Endodermal cell (in vitro differentiated cells): ENCODE results near the gene C1orf198. TPM values are rescaled to one million over a fixed set of nuclear protein-coding genes. Genes with fewer than 3 reads are reported as not detected.

Experiments used
- DNase-seq: peaks from one replicate; pipeline ENCODE4 v3.0.0-alpha.2; 2017
- H3K27ac ChIP-seq: 2 replicates; pipeline ENCODE4 v1.5.1; 2013; ENCODE audit warnings: mild to moderate bottlenecking, low read depth, low read length, moderate library complexity
- H3K27me3 ChIP-seq: 2 replicates; pipeline ENCODE4 v1.6.1; 2013; ENCODE audit warnings: mild to moderate bottlenecking, low read length, moderate library complexity; ENCODE audit not compliant: insufficient read depth, control insufficient read depth, poor library complexity, severe bottlenecking
- H3K36me3 ChIP-seq: 2 replicates; pipeline ENCODE4 v1.7.0; 2013; ENCODE audit warnings: mild to moderate bottlenecking, low read length, moderate library complexity; ENCODE audit not compliant: control insufficient read depth, insufficient read depth
- H3K4me1 ChIP-seq: one replicate; pipeline ENCODE4 v1.7.0; 2013; ENCODE audit warnings: low read length; ENCODE audit not compliant: control insufficient read depth, insufficient read depth
- H3K4me3 ChIP-seq: 2 replicates; pipeline ENCODE4 v1.5.1; 2013; ENCODE audit warnings: mild to moderate bottlenecking, low read length, moderate library complexity
- H3K9ac ChIP-seq: 2 replicates; pipeline ENCODE4 v1.6.1; 2013; ENCODE audit warnings: mild to moderate bottlenecking, low read length, moderate library complexity; ENCODE audit not compliant: poor library complexity, severe bottlenecking; ENCODE audit errors: extremely low read depth
- H3K9me3 ChIP-seq: 2 replicates; pipeline ENCODE4 v1.6.1; 2013; ENCODE audit warnings: mild to moderate bottlenecking, low read length, moderate library complexity; ENCODE audit not compliant: control insufficient read depth
- H3K27ac Mint-ChIP-seq: 2 replicates; pipeline ENCODE4 v1.8.0; 2020; ENCODE audit warnings: mixed read lengths
- H3K27me3 Mint-ChIP-seq: 2 replicates; pipeline ENCODE4 v1.8.0; 2021; ENCODE audit warnings: mild to moderate bottlenecking, mixed read lengths; ENCODE audit not compliant: insufficient read depth
- H3K36me3 Mint-ChIP-seq: 2 replicates; pipeline ENCODE4 v1.8.0; 2020; ENCODE audit warnings: low read depth, mixed read lengths
- H3K4me1 Mint-ChIP-seq: 2 replicates; pipeline ENCODE4 v1.8.0; 2020; ENCODE audit warnings: mixed read lengths
- H3K4me3 Mint-ChIP-seq: 2 replicates; pipeline ENCODE4 v1.8.0; 2020; ENCODE audit warnings: mild to moderate bottlenecking, moderate library complexity, mixed read lengths
- H3K9me3 Mint-ChIP-seq: 2 replicates; pipeline ENCODE4 v1.8.0; 2020; ENCODE audit warnings: mild to moderate bottlenecking, mixed read lengths
- WGBS, 2 experiments: methylation state at CpG; one replicate each; pipeline versions ENCODE4 v1.1.5 to v1.1.7; 2013; ENCODE audit warnings: missing lambda C conversion rate in 2 of 2, mixed read lengths in 1 of 2; ENCODE audit not compliant: insufficient coverage in 1 of 2, insufficient read length in 1 of 2; 5-methylcytosine and 5-hydroxymethylcytosine counted together
- total RNA-seq, 2 donors: library from RNA; stranded (reverse); fragmentation: NEBNext Ultra II Directional in 1 of 2; extraction: Animal tissue kit (Norgen Biotek cat#: 25700) in 1 of 2; gene quantifications; 2 replicates in 1 of 2; 3 replicates in 1 of 2; pipeline ENCODE4 v1.2.1, GENCODE V29; 2021
- TF ChIP-seq, protein P1 (sequence below): fragments of 200-600 bp; sonication (generic); conservative IDR thresholded peaks from 2 replicates; pipeline ENCODE4 v1.5.0; 2021; ENCODE audit warnings: antibody characterized with exemption, mild to moderate bottlenecking

C1orf198 gene
- total RNA-seq, 2 donors from 2014 or later, result 37.5 to 44.8 TPM

DNA sequence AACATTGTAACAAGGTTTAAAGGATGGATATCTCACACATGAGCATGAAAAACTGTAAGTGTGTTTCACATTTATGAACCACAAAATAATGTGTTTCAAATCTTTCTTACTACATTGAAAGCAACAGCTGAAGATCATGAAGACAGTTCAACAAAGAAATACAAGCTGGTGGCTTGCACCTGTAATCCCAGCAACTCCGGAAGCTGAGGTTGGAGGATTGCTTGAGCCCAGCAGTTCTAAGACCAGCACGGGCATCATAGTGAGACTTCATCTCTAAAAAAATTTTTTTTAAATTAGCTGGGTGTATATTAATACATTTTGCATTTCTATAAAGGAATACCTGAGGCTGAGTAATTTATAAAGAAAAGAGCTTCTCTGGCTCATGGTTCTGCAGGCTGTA is 27.1 kb upstream of the C1orf198 start:
- Mint-ChIP-seq H3K4me3 (no peak overlapping the region), H3K27me3 (peaks cover 10% of the 10 kb centered on the region), H3K27ac (no peak overlapping the region), H3K4me1 (peaks cover 6% of the 10 kb centered on the region), H3K9me3 (no peaks in the 10 kb centered on the region), H3K36me3 (no peaks in the 10 kb centered on the region)
- H3K4me1 ChIP-seq, result no peaks in the 10 kb centered on the region
- H3K27ac ChIP-seq, result no peak overlapping the region
- no peaks in the 10 kb centered on the region for H3K27me3 ChIP-seq
- H3K36me3 ChIP-seq, result no peaks in the 10 kb centered on the region
- no peak overlapping the region for H3K9ac ChIP-seq
- TF ChIP-seq, protein P1, sequence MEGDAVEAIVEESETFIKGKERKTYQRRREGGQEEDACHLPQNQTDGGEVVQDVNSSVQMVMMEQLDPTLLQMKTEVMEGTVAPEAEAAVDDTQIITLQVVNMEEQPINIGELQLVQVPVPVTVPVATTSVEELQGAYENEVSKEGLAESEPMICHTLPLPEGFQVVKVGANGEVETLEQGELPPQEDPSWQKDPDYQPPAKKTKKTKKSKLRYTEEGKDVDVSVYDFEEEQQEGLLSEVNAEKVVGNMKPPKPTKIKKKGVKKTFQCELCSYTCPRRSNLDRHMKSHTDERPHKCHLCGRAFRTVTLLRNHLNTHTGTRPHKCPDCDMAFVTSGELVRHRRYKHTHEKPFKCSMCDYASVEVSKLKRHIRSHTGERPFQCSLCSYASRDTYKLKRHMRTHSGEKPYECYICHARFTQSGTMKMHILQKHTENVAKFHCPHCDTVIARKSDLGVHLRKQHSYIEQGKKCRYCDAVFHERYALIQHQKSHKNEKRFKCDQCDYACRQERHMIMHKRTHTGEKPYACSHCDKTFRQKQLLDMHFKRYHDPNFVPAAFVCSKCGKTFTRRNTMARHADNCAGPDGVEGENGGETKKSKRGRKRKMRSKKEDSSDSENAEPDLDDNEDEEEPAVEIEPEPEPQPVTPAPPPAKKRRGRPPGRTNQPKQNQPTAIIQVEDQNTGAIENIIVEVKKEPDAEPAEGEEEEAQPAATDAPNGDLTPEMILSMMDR, result no peak
- WGBS, 2 experiments, result 75 to 100% methylated on average over 1 to 2 of the region's 2 CpGs
- H3K4me3 ChIP-seq, result no peak overlapping the region
- DNase-seq, result no peak
- no peaks in the 10 kb centered on the region for H3K9me3 ChIP-seq

DNA sequence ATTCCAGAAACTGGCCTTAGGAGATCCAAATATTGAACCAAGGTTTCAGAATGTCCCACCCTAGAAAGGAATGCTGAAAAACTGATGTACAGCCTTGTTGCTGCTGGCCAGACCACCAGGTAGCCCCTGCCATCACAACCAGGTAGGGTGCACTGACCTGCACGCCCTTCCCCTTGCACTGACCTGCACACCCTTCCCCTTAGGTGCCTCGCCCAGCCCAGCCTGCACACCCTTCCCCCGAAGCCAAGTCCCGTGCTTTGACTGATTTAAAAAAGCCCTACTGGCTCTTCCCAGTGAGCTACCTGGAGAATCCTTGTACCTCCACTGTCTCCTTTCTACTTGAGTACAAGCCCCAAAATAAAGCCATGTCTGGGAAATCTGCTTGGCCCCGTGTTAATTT is 26.3 kb upstream of the C1orf198 start:
- DNase-seq, result no peak
- H3K9me3 ChIP-seq, result no peaks in the 10 kb centered on the region
- Mint-ChIP-seq H3K4me1 (peaks cover 6% of the 10 kb centered on the region), H3K9me3 (no peaks in the 10 kb centered on the region), H3K36me3 (no peaks in the 10 kb centered on the region), H3K27me3 (peaks cover 10% of the 10 kb centered on the region), H3K27ac (no peak overlapping the region), H3K4me3 (no peak overlapping the region)
- no peak overlapping the region for H3K4me3 ChIP-seq
- H3K27me3 ChIP-seq, result no peaks in the 10 kb centered on the region
- H3K9ac ChIP-seq, result no peak overlapping the region
- no peaks in the 10 kb centered on the region for H3K36me3 ChIP-seq
- WGBS, 2 experiments, result 85 to 95% methylated on average over 4 to 5 of the region's 5 CpGs
- TF ChIP-seq, protein P1, result no peak
- H3K27ac ChIP-seq, result no peak overlapping the region
- H3K4me1 ChIP-seq, result no peaks in the 10 kb centered on the region

DNA sequence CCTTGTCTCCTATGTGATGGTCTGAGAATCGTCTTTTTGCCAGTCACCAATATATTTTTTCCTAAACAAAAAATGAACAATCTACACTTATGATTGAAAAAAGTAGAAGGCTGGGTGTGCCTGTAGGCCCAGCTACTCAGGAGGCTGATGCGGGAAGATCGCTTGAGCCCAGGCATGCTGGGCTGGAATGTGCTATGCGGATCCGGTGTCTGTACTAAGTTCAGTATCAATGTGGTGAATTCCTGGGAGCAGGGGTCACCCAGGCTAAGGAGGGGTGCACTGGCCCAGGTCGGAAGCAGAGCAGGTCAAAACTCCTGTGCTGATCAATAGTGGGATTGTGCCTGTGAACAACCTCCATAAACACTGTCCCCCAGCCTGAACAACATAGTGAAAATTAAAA is 25.7 kb upstream of the C1orf198 start:
- peak overlapping the region; percentile 5 for H3K27ac Mint-ChIP-seq
- H3K4me3 Mint-ChIP-seq, result no peak overlapping the region
- WGBS, 2 experiments, result 92% methylated on average over 6 of the region's 6 CpGs; no CpG with 5 or more reads in 1 of the 2 experiments

More for the DNA sequence above, 25.7 kb upstream of the C1orf198 start:
- Histone ChIP-seq H3K36me3 (no peaks in the 10 kb centered on the region), H3K9ac (no peak overlapping the region), H3K4me3 (no peak overlapping the region), H3K27ac (no peak overlapping the region), H3K27me3 (no peaks in the 10 kb centered on the region), H3K9me3 (no peaks in the 10 kb centered on the region), H3K4me1 (no peaks in the 10 kb centered on the region)
- TF ChIP-seq, protein P1, result no peak
- H3K9me3 Mint-ChIP-seq, result no peaks in the 10 kb centered on the region
- DNase-seq, result no peak
- H3K4me1 Mint-ChIP-seq, result peaks cover 6% of the 10 kb centered on the region
- peaks cover 12% of the 10 kb centered on the region for H3K27me3 Mint-ChIP-seq
- H3K36me3 Mint-ChIP-seq, result no peaks in the 10 kb centered on the region
